Measurements from ENCODE around the gene RING1. TPM values are rescaled to one million over a fixed set of nuclear protein-coding genes. Genes with fewer than 3 reads are reported as not detected.

The RING1 gene
- total RNA-seq, 4 donors from 2014 or later, result 1.8 to 66.9 (median 30.1) TPM

GRCh38 chr6:33170176-33171015 is 37.9 kb upstream of the RING1 start:
- Histone ChIP-seq H3K4me3 (no peak overlapping the region), H3K9me3 (no peaks in the 10 kb centered on the region), H3K4me1 (no peaks in the 10 kb centered on the region), H3K36me3 (no peaks in the 10 kb centered on the region), H3K27me3 (no peaks in the 10 kb centered on the region), H3K27ac (no peak overlapping the region)
- TF ChIP-seq POLR2A (IDR thresholded peaks at IDR 0.05), result no peak
- TF ChIP-seq, protein P1, sequence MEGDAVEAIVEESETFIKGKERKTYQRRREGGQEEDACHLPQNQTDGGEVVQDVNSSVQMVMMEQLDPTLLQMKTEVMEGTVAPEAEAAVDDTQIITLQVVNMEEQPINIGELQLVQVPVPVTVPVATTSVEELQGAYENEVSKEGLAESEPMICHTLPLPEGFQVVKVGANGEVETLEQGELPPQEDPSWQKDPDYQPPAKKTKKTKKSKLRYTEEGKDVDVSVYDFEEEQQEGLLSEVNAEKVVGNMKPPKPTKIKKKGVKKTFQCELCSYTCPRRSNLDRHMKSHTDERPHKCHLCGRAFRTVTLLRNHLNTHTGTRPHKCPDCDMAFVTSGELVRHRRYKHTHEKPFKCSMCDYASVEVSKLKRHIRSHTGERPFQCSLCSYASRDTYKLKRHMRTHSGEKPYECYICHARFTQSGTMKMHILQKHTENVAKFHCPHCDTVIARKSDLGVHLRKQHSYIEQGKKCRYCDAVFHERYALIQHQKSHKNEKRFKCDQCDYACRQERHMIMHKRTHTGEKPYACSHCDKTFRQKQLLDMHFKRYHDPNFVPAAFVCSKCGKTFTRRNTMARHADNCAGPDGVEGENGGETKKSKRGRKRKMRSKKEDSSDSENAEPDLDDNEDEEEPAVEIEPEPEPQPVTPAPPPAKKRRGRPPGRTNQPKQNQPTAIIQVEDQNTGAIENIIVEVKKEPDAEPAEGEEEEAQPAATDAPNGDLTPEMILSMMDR (IDR thresholded peaks at IDR 0.05), result no peak
- DNase-seq, result no peak
- intact Hi-C loops (cut with DNase I; ENCODE audit: low total_unique reads), result no loop called here

DNA sequence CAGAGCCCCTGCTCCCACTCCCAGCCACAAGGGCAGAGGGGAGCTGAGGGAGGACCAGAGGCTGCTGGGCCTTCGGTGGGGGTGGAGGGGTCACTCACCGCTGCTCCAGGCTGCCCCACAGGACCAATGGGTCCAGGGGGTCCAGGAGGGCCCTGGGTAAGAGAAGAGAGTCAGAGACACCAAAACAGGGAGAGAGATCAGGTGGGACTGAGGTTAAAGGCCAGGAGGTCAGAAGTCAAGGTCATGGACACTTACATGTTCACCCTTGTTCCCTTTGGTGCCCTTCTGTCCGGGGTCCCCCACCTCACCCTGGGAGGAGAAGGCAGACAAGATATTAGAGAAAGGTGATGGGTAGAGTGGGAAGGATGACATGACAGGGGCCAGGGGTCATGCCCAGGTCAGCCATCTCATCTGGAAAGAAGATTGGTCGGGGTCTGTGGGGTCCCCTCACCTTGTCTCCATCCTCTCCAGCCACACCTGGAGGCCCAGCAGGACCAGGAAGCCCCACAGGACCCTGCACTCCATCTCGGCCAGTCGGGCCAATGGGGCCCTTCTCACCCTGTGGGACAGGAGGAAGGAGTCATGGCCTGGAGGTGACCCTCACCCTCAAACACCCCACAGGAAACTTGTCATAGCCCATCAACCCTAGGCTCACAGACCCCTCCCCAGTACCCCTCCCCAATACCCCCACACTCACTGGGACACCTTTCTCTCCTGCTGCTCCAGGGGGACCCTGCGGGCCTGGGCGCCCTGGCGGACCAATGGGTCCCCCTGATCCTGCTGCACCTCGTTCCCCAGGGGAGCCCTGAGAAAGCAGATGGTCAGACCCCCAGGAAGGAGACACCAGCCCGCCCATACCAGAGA is 37.1 kb upstream of the RING1 start:
- H3K4me3 ChIP-seq, result no peak overlapping the region
- H3K27me3 ChIP-seq, result no peaks in the 10 kb centered on the region
- no peak for DNase-seq
- intact Hi-C loops (cut with DNase I; ENCODE audit: low total_unique reads), result no loop called here
- no peak overlapping the region for H3K27ac ChIP-seq
- TF ChIP-seq, protein P1 (IDR thresholded peaks at IDR 0.05), result no peak
- TF ChIP-seq POLR2A (IDR thresholded peaks at IDR 0.05), result no peak
- H3K4me1 ChIP-seq, result no peaks in the 10 kb centered on the region
- H3K9me3 ChIP-seq, result no peaks in the 10 kb centered on the region
- H3K36me3 ChIP-seq, result no peaks in the 10 kb centered on the region

- no peak for TF ChIP-seq POLR2A (IDR thresholded peaks at IDR 0.05)
- TF ChIP-seq, protein P1 (IDR thresholded peaks at IDR 0.05), result no peak
- H3K27ac ChIP-seq, result no peak overlapping the region
- no peaks in the 10 kb centered on the region for H3K27me3 ChIP-seq
- H3K4me1 ChIP-seq, result no peaks in the 10 kb centered on the region
- intact Hi-C loops (cut with DNase I; ENCODE audit: low total_unique reads), result no loop called here
- H3K9me3 ChIP-seq, result no peaks in the 10 kb centered on the region
- DNase-seq, result no peak
- H3K4me3 ChIP-seq, result no peak overlapping the region
- H3K36me3 ChIP-seq, result no peaks in the 10 kb centered on the region
These were observed 36.2 kb upstream of the RING1 start for GRCh38 chr6:33171880-33172687.

- no peak overlapping the region for H3K27ac ChIP-seq
- H3K4me3 ChIP-seq, result no peak overlapping the region
- DNase-seq, result no peak
- no peaks in the 10 kb centered on the region for H3K36me3 ChIP-seq
- no peaks in the 10 kb centered on the region for H3K27me3 ChIP-seq
- intact Hi-C loops (cut with DNase I; ENCODE audit: low total_unique reads), result no loop called here
- no peaks in the 10 kb centered on the region for H3K4me1 ChIP-seq
- no peaks in the 10 kb centered on the region for H3K9me3 ChIP-seq
- TF ChIP-seq, protein P1 (IDR thresholded peaks at IDR 0.05), result peak in 1 of 4 experiments; percentile 6
- TF ChIP-seq POLR2A (IDR thresholded peaks at IDR 0.05), result no peak
These were observed 35.4 kb upstream of the RING1 start for GRCh38 chr6:33172688-33173534.

Measured in uterus (tissue), 4 donors.